GM21529 (cell line): ENCODE data around the gene MEF2B.

Source experiments
- ATAC-seq: cut with Tn5 transposase; IDR thresholded peaks from one replicate; pipeline ENCODE4 v1.9.1; 2021; ENCODE audit not compliant: unreplicated experiment

The MEF2B gene

GRCh38 chr19:19170053-19170872 is at the start of gene MEF2B:
Gene MEF2B (minus strand): TSS chr19:19170263. CDS start chr19:19150735, 19,528 bp downstream.
- peak; percentile 82 for ATAC-seq

- ATAC-seq = no peak
Measured at GRCh38 chr19:19218911-19219310, 48.8 kb upstream of the MEF2B start.

- ATAC-seq = no peak
Measured at GRCh38 chr19:19217099-19217498, 47.0 kb upstream of the MEF2B start.

GRCh38 chr19:19215792-19216191 is 45.7 kb upstream of the MEF2B start:
- ATAC-seq = no peak

- no peak for ATAC-seq
Measured at GRCh38 chr19:19214892-19215291, 44.8 kb upstream of the MEF2B start.

- no peak for ATAC-seq
Measured at GRCh38 chr19:19214159-19214490, 44.1 kb upstream of the MEF2B start.

- no peak for ATAC-seq
Measured at GRCh38 chr19:19213426-19214158, 43.5 kb upstream of the MEF2B start.

GRCh38 chr19:19212916-19213315 is 42.9 kb upstream of the MEF2B start:
- no peak for ATAC-seq

GRCh38 chr19:19211499-19212420 is 41.7 kb upstream of the MEF2B start, which contains the start of gene NCAN:
Gene NCAN (plus strand): TSS chr19:19211958. CDS start chr19:19216954, 4,996 bp downstream.
- no peak for ATAC-seq

- no peak for ATAC-seq
Measured at GRCh38 chr19:19209372-19209771, 39.3 kb upstream of the MEF2B start.

- ATAC-seq = no peak
Measured at GRCh38 chr19:19207637-19208572, 37.8 kb upstream of the MEF2B start.

- no peak for ATAC-seq
Measured at GRCh38 chr19:19206938-19207337, 36.9 kb upstream of the MEF2B start.

- no peak for ATAC-seq
Measured at GRCh38 chr19:19205416-19206410, 35.6 kb upstream of the MEF2B start.

- no peak for ATAC-seq
Measured at GRCh38 chr19:19204181-19204580, 34.1 kb upstream of the MEF2B start.

- peak; percentile 67 for ATAC-seq
Measured at GRCh38 chr19:19203012-19203856, 33.2 kb upstream of the MEF2B start, which contains the start of gene NR2C2AP. Gene NR2C2AP (minus strand): TSS chr19:19203414. CDS start chr19:19203060, 354 bp downstream.

GRCh38 chr19:19202707-19203011 is 32.6 kb upstream of the MEF2B start:
- ATAC-seq = no peak

GRCh38 chr19:19201697-19202630 is 31.9 kb upstream of the MEF2B start:
- ATAC-seq = no peak
